CD4-positive, alpha-beta T cell treated with Interleukin-6 for 4 hours (primary cell): ENCODE results near the gene PRMT7.

Source experiments
- DNase-seq: peaks from one replicate; pipeline ENCODE4 v3.0.0-alpha.2; 2020; ENCODE audit warnings: mixed read lengths

PRMT7 gene

DNA sequence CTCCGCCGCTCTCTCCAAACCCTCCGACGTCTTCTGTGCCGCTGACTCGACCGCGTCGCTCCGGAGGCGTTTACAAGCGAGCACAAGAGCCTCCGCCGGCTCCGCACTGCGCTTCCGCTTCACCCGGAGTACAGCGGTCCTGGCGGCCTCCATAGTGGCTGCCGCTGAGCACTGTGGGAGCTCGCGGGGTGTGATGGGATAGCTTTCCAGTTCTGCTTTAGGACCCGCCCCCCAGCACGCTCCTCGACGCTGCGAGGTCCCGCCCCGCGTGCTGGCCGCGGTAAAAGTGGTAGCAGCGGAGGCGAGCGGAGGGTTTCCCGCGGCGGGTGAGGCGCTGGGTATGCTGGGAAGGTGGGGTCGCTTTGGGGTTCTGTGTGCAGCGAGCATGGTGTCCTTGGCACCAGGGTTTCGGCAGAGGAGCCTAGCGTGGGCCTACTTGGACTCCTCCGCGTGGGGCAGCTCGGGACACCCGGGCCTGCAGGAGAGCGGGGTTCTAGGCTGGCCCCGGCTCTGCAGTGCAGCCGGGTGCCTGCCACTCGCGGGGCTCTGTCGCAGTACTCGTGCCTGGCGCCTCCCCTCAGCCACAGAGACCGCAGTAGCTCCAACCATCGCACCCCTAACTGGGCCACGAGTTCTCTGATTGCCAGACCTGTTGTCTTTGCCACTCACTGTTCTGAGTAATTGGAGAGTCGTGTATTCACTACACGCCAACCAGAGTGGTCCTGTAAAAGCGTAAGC lies at the start of gene PRMT7, which contains the start of gene SLC7A6OS:
Gene PRMT7, plus strand, starts transcription at position 246 of the 738 bp plus-strand sequence. CDS start 4,961 bp downstream, outside the sequence.
Gene SLC7A6OS, minus strand, starts transcription at position 173 of the 738 bp plus-strand sequence. Its CDS starts 20 bp downstream, at position 153.
- peak; percentile 95 for DNase-seq

DNA sequence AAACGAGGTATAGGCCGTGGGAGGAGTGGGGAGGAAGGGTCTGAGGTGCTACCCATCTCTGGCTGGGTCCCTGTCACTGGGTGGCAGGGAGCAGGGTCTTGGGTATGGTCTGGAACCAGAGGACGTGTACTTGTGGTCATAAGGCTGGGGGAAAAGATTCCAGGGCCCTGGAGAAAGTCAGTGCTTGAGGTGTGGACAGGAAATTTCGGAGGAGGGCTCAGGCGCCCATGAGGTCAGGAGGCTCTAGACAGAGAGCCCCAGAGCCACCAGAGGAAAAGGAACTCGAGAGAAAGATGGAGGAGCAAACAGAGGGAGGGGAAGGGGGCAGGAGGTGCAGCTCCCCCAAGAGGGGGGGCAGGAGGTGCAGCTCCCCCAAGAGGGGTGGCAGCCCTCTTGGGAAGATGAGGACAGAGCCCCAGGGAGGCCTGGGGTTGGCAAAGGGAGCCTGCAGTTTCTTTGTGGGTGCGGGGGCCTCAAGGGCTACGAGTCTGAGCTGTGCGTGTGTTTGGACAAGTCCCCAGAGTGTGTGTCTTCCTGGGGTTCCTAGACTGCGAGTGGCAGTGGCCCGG lies 47.2 kb upstream of the PRMT7 start:
- DNase-seq, result no peak

GRCh38 chr16:68264128-68265077 lies 46.4 kb upstream of the PRMT7 start, which contains the start of gene SLC7A6:
Gene SLC7A6 (plus strand): TSS chr16:68264526. CDS start chr16:68274727, 10,201 bp downstream.
- peak; percentile 88 for DNase-seq

GRCh38 chr16:68265078-68265920 lies 45.5 kb upstream of the PRMT7 start:
- peak; percentile 67 for DNase-seq

DNA sequence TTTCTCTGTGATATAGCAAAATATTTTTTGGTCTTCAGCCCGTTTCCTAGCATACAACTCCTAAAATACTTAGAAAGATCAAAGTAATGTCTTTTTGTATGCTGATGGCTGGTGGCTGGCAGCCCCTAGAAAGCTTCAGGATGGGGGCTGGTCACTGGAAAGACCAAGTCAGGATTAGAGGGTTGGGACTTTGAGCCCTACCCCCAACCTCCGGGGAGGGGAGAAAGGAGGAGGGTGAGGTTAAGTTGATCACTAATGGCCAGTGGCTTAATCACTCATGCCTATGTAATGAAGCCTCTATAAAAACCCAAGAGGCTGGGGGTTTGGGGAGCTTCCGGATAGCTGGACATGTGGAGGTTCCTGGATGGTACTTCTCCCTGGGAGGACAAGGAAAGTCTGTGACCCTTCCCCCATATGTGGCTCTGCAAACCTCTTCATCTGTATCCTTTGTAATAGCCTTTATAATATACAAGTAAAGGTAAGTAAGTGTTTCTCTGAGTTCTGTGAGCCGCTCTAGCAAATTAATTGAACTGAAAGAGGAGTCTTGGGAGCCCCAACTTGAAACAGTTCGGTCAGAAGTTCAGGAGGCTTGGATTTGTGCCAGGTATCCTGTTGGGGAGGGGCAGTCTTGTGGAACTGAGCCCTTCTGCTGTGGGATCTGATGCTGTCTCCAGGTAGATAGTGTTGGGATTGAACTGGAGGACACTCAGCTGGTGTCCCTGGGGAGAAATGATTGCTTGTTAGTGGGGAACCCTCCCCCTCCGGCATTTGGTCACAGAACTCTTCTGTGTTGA lies 43.0 kb upstream of the PRMT7 start:
- no peak for DNase-seq

DNA sequence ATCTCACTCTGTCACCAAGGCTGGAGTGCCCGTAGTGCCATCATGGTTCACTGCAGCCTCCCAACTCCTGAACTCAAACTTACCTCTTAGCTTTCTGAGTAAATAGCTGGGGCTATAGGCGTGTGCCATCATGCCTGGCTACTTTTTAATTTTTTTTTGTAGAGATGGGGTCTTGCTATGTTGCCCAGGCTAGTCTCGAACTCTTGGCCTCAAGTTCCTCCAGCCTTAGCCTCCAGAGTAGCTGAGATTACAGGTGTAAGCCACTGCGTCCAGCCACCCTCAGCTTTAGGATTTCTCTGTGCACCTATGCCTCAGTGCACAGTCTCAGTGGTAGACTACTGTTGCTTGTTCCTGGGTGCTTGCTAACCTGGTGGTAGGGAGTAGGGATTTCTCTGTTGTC lies 41.0 kb upstream of the PRMT7 start:
- DNase-seq, result no peak

DNA sequence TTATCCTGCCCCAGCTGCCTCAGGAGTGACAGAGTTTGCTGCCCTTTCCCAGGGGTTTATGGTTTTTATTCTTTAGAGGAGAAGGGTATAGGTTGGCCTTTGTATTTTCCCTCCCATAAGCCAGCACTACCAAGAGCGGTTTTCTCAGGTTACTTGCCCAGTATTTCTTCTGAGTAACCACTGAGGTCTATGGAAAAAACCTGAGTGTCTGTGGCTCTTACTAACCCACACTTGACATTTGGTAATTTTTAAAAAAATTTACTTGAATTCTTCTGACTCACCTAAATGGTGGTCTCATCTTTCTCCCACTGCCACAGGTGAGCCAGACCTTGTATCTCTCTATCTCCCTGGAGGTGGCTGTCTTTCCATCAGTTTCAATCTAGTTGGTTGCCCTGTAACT lies 40.5 kb upstream of the PRMT7 start:
- no peak for DNase-seq

DNA sequence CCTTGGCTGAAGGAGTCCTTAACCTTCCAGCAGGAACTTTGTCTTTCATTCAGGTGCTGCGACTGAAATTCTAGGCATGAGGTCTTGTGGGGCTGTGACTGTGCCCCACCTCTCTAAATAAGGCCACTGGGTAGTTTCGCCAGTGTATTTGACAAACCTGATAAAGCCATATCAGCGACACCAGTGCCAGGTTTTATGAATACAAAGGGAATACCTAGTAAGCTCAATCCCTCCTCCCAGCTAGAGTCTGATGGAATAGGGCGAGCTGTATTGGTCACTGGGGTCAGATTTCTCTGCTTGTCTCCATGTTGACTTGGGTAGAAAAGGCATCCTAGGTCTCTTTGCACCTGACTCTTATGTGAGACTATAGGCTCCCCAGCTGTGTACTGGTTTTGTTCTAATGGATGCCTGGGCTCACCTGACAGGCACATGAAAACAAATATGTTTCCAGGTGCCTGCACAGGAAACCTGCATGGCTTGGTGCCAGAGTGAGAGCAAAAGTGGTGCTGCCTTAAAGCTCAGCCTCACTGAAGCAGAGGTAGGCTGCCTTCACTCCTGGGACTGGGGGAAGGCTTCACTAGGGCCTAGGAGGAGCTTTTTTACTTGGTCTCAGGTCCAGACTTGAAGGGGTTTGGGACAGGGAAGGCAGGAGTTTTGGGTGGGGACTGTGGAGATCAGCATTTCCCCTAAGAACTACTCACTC lies 38.2 kb upstream of the PRMT7 start:
- DNase-seq, result peak; percentile 85

DNA sequence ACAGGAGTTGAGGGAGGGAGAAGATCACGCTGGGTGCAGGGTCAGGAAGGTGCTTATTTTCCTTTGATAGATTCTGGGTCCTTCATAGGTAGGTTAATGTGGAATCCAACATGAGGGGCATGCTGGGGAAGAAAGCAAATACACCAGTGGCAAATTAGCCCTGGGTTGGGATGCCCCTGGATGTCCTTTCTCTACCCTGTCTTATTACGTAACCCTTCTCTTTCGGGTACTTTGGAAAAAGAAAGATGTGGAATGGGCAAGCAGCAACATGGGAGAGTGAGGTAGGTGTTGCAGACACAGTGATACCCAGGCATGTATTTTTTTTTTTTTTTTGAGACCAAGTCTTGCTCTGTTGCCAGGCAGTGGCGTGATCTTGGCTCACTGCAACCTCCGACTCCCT lies 37.4 kb upstream of the PRMT7 start:
- DNase-seq, result no peak

- DNase-seq, result peak; percentile 38
Observed at GRCh38 chr16:68273896-68274295, 36.9 kb upstream of the PRMT7 start.

- no peak for DNase-seq
Observed at GRCh38 chr16:68274441-68274840, 36.4 kb upstream of the PRMT7 start.

DNA sequence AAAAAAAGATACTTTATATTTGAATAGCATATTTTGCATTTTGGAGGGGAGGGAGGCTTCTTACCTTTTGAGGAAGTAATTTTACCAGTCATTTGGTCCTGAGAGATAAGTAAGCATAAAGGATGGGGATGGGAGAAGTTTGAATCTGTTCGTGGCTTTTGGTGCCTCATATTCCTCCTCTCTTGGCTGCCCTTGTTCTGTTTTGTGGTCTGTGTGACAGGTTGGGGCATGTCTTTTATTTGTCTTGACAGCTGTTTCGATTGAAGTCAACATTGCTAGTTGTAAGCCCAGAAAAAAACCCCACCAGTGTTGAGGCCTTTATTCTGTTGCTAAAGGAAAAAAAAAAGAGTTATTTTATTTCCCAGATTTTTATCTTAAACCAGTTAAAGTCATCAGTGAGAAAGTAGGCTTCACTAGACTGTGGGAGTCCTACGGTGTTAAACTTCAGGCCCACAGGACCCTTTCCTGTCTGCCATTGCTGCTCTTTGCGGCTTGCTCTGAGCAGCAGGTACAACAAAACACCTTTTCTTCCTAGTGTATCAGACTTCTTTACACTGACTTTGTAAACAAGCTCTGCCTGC lies 35.1 kb upstream of the PRMT7 start:
- peak; percentile 71 for DNase-seq

- no peak for DNase-seq
Observed at GRCh38 chr16:68276223-68276622, 34.6 kb upstream of the PRMT7 start.

DNA sequence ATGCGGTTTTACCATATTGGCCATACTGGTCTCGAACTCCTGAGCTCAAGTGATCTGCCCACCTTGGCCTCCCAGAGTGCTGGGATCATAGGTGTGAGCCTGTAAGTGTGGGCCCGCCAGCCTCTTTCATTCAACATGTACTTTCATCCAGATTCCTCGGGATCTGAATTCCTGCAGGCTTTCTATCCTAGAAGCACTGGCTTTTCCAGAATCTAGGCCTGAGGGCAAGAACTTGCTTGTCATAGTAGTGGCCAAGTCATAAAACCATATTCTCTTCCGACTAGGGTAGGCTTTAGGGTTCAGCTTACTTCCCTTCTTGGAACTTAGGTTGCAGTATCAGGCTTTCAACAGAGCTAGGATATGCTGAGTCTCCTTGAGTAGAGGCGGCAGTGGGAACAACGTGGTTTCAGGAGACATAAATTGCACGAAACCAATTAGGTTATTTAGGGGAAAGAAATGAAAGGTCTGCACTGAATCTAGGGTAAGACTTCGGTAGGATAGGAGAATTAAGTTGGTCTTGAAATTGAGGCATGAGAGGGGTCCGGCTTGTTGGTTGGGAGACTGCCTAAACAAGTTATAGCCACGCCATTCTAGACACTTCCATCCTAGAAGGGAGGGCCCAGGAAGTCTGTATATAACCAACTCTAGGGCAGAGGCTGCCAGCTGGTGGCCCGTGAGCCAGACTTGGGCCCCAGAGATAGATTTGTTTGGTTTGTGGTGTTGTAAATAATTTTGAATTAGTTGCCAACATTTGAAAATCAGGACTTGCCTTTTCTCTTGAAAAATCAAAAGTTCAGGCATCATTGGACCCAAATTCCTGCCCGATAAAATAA lies 30.9 kb upstream of the PRMT7 start:
- DNase-seq, result no peak

GRCh38 chr16:68281368-68282063 lies 29.3 kb upstream of the PRMT7 start:
- peak; percentile 58 for DNase-seq

GRCh38 chr16:68282064-68282452 lies 28.8 kb upstream of the PRMT7 start:
- DNase-seq, result no peak

- no peak for DNase-seq
Observed at GRCh38 chr16:68283346-68283745, 27.5 kb upstream of the PRMT7 start.

DNA sequence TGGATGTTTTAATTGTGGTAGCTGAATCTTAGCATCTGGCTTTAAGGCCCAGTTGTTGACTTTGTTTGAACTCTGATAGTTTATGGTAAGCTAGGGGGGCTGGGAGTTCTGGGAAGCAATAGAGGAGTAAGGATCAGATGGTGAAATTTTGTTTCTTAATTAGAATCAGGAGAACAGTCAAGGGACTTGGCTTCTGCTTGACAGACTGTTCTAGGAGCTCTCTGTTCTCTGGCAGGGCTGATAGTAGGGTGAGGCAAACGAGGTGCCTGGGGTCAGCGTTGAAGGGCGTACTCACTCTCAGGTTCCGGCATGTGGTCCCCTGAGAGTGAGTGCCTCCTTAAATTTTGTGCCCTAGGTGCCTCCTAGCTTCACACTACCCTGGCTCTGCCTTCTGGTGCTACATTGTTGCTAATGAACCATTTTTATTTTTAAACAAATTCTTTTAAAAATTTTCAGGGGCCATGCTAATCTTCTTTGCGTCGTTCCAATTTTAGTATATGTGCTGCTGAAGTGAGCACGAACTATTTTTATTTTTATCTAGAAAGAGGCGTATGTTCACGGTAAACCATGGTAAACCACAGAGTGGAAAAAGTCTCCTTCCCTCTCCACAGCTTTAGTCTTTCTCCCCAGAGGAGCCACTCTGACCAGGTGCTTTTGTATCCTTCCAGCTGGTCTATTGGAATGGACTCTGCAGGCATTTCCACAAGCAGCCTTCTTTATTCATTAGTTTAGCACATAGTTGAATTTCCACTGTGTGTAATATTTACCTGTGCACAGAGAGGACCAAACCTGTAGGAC lies 26.8 kb upstream of the PRMT7 start:
- peak; percentile 19 for DNase-seq
